Stimulated activated CD4-positive, alpha-beta T cell treated with anti-CD3 and anti-CD28 coated beads, Interleukin-15, amount 100 ng/mL, for 24 hours (primary cell): Measurements from ENCODE around the gene INPP5A.
"Not testable (repeated sequence)": the region's sequence is repeated elsewhere in the genome, so short reads cannot be mapped to it uniquely, and the experiment has no call there.

Experiments
- DNase-seq: peaks from one replicate; pipeline ENCODE4 v3.0.0-alpha.2; 2020

Gene INPP5A

DNA sequence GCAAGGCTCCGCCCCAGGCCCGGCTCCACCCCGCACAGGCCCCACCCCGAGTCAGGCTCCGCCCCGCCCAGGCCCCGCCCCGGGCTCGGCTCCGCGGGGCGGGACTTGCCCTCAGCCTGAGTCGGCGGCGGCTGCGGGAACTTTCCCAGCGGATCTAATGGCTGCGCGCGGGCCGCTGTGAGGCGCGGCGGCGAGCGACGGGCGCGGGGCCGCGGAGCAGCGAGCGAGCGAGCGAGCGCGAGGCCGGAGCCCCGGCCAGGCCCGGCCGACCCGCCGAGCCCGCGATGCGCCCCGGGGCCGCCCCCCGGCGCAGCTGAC is at the start of gene INPP5A:
TSS of gene INPP5A (plus strand) at position 104 of the 318 bp plus-strand sequence. CDS start 310 bp downstream, outside the sequence.
- no peak for DNase-seq

DNA sequence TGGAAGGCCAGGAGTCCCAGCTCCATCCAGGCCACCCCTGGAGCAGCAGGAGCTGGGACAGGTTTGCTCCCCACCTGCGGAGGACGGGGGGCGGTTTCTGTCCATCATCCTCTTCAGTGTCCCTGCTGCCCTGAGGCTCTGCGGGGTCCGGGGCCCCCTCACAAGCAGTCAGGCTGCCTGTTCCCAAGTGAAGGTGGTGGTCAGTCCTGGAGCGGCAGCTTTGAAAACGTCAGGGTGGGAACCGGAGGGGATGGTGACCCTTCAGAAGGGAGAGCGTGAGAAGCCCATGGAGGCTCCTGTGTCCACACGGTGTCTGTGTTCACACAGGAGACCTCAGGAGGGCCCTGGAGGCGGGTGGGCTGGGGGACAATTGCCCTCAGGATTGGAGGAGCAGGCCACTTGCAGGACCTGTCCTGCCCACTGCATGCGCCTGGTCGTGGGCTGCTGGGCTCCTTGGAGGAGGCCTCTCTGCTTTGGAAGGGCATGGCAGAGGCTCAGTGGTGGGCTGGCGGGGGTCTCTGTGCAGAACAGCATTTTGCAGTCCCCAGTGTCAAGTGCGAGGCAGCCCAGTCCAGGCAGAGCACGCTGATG is 49.3 kb upstream of the INPP5A start:
- DNase-seq: no peak

DNA sequence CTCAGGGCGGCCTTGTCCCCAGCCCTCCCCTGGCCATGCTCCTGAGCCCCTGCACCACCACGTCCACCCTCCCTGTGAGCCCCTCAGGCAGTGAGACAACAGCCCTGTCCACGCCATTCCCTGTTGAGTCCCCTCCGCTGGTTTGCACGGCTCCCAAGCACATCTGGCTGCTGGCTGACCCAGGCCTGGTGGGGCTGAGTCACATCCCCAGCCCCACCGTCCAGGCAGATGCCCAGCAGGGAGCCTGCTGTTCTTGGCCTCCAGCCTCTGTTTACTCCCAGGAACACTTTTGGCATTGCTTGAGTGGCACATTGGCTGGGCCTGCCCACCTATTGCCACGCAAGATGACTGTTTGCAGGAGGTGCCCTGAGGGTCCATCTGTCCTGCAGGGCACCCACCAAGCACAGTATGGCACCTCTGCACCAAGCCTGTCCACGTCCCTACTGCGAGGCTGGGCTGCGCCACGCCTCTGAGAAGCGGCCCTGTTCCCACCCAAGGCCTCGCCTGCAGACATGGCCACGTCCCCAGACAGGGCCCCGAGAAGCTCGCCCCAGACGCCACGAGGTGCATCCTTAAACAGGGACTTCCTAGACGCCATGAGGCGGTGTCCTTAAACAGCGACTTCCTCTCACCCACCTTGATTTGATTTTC is 48.4 kb upstream of the INPP5A start:
- DNase-seq: no peak

GRCh38 chr10:132489704-132490534 is 47.7 kb upstream of the INPP5A start:
- no peak for DNase-seq

DNA sequence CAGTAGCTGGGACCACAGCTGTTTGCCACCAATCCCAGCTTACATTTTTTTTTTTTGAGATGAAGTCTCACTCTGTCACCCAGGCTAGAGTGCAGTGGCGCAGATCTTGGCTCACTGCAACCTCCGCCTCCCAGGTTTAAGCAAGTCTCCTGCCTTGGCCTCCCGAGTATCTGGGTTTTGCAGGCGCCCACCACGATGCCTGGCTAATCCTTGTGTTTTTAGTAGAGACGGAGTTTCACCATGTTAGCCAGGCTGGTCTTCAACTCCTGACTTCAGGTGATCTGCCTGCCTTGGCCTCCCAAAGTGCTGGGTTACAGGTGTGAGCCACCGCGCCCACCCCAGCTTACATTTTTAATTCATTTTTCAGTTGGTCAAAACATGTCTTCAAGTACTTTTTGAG is 46.1 kb upstream of the INPP5A start:
- DNase-seq: not testable (repeated sequence)

- no peak for DNase-seq
Measured at GRCh38 chr10:132492323-132493025, 45.1 kb upstream of the INPP5A start.

GRCh38 chr10:132493246-132493755 is 44.3 kb upstream of the INPP5A start:
- DNase-seq: no peak

GRCh38 chr10:132493756-132494290 is 43.8 kb upstream of the INPP5A start:
- DNase-seq: no peak

- DNase-seq: no peak
Measured at GRCh38 chr10:132494866-132495630, 42.5 kb upstream of the INPP5A start.

DNA sequence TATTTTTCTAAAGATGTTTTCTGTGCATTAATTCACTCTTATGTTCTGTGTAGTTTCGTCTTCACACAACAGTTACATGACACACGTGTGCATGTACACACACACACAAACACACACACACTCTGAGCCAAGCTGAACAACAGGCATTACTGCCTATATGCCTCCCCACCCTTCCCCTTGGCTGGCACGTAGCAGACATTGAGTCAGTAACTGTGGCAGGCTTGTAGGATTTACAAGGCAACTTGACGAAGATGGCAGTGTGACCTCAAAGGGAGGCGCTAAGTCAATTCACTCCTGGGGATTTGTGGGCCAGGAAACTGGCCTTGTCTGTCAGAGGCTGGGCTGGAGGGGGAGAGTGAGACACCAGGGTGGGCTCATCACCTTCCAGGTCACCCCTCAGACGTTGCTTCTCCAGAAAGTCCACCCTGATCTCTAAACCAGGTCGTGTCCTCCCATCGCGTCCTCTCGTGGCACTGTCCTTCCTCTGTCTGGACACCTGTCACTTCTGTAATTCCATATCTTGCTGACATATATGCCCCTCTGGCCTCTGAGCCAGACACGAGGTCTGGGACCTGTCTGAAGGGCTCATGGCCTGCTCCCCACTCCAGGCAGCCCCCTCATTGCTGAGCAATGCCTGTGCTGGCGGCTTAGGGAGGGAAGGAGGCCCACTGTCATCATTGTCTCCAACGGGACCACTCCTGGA is 41.1 kb upstream of the INPP5A start:
- no peak for DNase-seq

DNA sequence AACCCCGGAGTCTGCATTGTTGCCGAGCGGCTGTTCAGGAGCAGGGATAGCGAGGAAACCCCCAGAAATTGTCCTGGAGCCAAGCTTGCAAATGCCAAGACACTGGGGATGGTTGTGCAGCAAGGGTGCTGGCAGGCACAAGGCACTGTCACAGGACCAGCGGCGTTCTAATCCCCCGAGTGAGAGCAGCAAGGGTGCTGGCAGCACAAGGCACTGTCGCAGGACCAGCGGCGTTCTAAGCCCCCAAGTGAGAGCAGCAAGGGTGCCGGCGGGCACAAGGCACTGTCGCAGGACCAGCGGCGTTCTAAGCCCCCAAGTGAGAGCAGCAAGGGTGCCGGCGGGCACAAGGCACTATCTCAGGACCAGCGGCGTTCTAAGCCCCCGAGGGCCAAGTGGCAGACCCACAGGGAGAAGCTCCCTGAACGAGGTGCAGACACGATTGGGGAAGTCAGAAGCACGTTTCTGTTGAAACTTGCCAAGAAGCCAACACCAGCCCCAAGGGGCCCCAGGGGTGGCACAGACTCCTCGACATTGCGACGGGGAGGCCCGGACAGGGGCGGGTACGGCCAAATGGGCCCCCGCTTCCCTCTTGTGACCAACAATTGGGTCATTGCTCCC is 40.4 kb upstream of the INPP5A start:
- no peak for DNase-seq

GRCh38 chr10:132497861-132498561 is 39.6 kb upstream of the INPP5A start:
- no peak for DNase-seq

- DNase-seq: no peak
Measured at GRCh38 chr10:132498562-132499366, 38.8 kb upstream of the INPP5A start.

GRCh38 chr10:132499367-132499685 is 38.3 kb upstream of the INPP5A start:
- DNase-seq: no peak

DNA sequence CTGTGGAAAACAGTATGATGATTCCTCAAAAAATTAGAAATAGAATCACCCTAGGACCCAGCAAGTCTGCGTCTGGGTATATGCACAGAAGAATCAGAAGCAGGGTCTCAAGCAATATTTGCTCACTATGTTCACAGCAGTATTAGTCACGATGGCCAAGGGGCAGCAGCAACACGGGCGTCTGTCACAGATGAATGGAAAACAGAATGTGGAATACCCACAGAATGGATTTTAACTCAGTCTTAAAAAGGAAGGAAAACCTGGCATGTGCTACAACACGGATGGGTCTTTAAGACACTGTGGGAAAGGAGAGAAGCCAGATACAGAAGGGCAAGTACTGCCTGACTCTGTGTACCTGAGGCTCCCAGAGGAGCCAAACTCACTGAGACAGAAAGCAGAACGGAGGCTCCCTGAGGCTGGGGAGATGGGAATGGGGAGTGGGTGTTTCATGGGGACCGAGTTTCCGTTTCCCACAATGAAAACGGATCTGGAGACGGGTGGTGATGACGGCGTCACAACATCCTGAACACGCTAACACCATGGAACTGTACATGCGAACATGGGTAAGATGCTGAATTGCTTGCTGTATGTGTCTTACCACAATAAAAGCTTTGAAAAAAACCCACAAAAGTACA is 36.7 kb upstream of the INPP5A start:
- no peak for DNase-seq

GRCh38 chr10:132502544-132503300 is 34.9 kb upstream of the INPP5A start:
- no peak for DNase-seq

GRCh38 chr10:132503581-132504421 is 33.8 kb upstream of the INPP5A start:
- no peak for DNase-seq
